Ishikawa (cell line): ENCODE measurements around the gene GNG12.

ENCODE experiments used
- CEBPB ChIP-seq: IDR thresholded peaks from 2 replicates; pipeline ENCODE4 v1.6.1; 2012
- CREB1 ChIP-seq: IDR thresholded peaks from 2 replicates; pipeline ENCODE4 v1.6.1; 2012; ENCODE audit warnings: low read depth
- EGR1 ChIP-seq: IDR thresholded peaks from 2 replicates; pipeline ENCODE4 v1.6.1; 2012
- EP300 ChIP-seq: IDR thresholded peaks from 2 replicates; pipeline ENCODE4 v1.6.1; 2012; ENCODE audit warnings: borderline replicate concordance
- FOXM1 ChIP-seq: IDR thresholded peaks from 2 replicates; pipeline ENCODE4 v1.6.1; 2012; ENCODE audit warnings: low read depth, borderline replicate concordance
- MAX ChIP-seq: IDR thresholded peaks from 2 replicates; pipeline ENCODE4 v1.6.1; 2012
- NFIC ChIP-seq: IDR thresholded peaks from 2 replicates; pipeline ENCODE4 v1.6.1; 2012
- RAD21 ChIP-seq: IDR thresholded peaks from 2 replicates; pipeline ENCODE4 v1.6.1; 2012; ENCODE audit warnings: low read depth
- REST ChIP-seq: IDR thresholded peaks from 2 replicates; pipeline ENCODE4 v1.6.1; 2012; ENCODE audit warnings: low read depth, mild to moderate bottlenecking
- TAF1 ChIP-seq: IDR thresholded peaks from 2 replicates; pipeline ENCODE4 v1.6.1; 2012; ENCODE audit warnings: low read depth, mild to moderate bottlenecking
- TCF12 ChIP-seq: IDR thresholded peaks from 2 replicates; pipeline ENCODE4 v1.6.1; 2012; ENCODE audit warnings: low read depth
- TEAD4 ChIP-seq: IDR thresholded peaks from 2 replicates; pipeline ENCODE4 v1.6.1; 2012
- USF1 ChIP-seq: IDR thresholded peaks from 2 replicates; pipeline ENCODE4 v1.6.1; 2012
- YY1 ChIP-seq: IDR thresholded peaks from 2 replicates; pipeline ENCODE4 v1.6.1; 2012; ENCODE audit warnings: low read depth
- ZBTB7A ChIP-seq: IDR thresholded peaks from 2 replicates; pipeline ENCODE4 v1.6.1; 2012; ENCODE audit warnings: low read depth

Gene GNG12

GRCh38 chr1:67735206-67735605 lies 98.1 kb downstream of the GNG12 start:
- no peak for TF ChIP-seq ZBTB7A
- no peak for TF ChIP-seq RAD21

GRCh38 chr1:67734323-67734690 lies 99.0 kb downstream of the GNG12 start:
- TF ChIP-seq ZBTB7A (no peak), YY1 (no peak), TEAD4 (no peak), TCF12 (no peak), NFIC (no peak), REST (no peak)

- TF ChIP-seq EGR1: no peak
- TF ChIP-seq REST: no peak
- TF ChIP-seq MAX: no peak
Observed at GRCh38 chr1:67733681-67734322, 99.5 kb downstream of the GNG12 start.

- no peak for TF ChIP-seq TEAD4
- no peak for TF ChIP-seq CREB1
- no peak for TF ChIP-seq FOXM1
- no peak for TF ChIP-seq EGR1
- no peak for TF ChIP-seq ZBTB7A
- TF ChIP-seq MAX: no peak
- TF ChIP-seq TAF1: no peak
- TF ChIP-seq RAD21: no peak
- no peak for TF ChIP-seq USF1
- no peak for TF ChIP-seq TCF12
- no peak for TF ChIP-seq REST
- TF ChIP-seq YY1: no peak
- TF ChIP-seq EP300: no peak
- no peak for TF ChIP-seq CEBPB
- no peak for TF ChIP-seq NFIC
Observed at GRCh38 chr1:67732750-67733151, 100.5 kb downstream of the GNG12 start.

- TF ChIP-seq RAD21 (no peak), ZBTB7A (no peak), CEBPB (no peak), YY1 (no peak), EP300 (no peak), TAF1 (no peak), CREB1 (no peak), REST (no peak), TEAD4 (no peak), FOXM1 (no peak), TCF12 (no peak), USF1 (no peak), EGR1 (no peak), NFIC (no peak), MAX (no peak)
Observed at GRCh38 chr1:67731322-67731721, 101.9 kb downstream of the GNG12 start.
